C4-2B (cell line): ENCODE data around the gene ELP1.
A peak's percentile ranks its signal among the peaks of the same experiment; 100 is the strongest.

Experiments used
- H3K27ac ChIP-seq: fragments of 450-650 bp; 2 replicates; pipeline ENCODE4 v1.5.1; 2017
- CTCF ChIP-seq: fragments of 450-650 bp; conservative IDR thresholded peaks from 2 replicates; pipeline ENCODE4 v1.5.1; 2017; ENCODE audit warnings: mild to moderate bottlenecking
- ZFX ChIP-seq: fragments of 450-650 bp; IDR thresholded peaks from 2 replicates; pipeline ENCODE4 v1.6.1; 2017

ELP1 gene

GRCh38 chr9:108950168-108950567, 16.2 kb upstream of the ELP1 start:
- no peak overlapping the region for H3K27ac ChIP-seq
- TF ChIP-seq ZFX (no peak), CTCF (no peak)

GRCh38 chr9:108939975-108940374, 6.1 kb upstream of the ELP1 start:
- TF ChIP-seq ZFX (no peak), CTCF (no peak)
- H3K27ac ChIP-seq, result no peak overlapping the region

GRCh38 chr9:108937561-108938305, 3.8 kb upstream of the ELP1 start:
- TF ChIP-seq CTCF (no peak), ZFX (no peak)

GRCh38 chr9:108934323-108934893, 484 bp upstream of the ELP1 start, which contains the start of gene ABITRAM:
TSS of gene ABITRAM (plus strand) at chr9:108934400. CDS start at chr9:108934487, 87 bp downstream.
- no peak for TF ChIP-seq CTCF
- TF ChIP-seq ZFX, result no peak
- peak within 1 kb of the TSS; percentile 81 for H3K27ac ChIP-seq

More at GRCh38 chr9:108937561-108938305, 3.8 kb upstream of the ELP1 start:
- no peak overlapping the region for H3K27ac ChIP-seq

GRCh38 chr9:108933231-108933717, 650 bp downstream of the ELP1 start:
- peak overlapping the region; percentile 81 for H3K27ac ChIP-seq
- no peak for TF ChIP-seq ZFX
- TF ChIP-seq CTCF, result no peak

- TF ChIP-seq ZFX, result no peak
- TF ChIP-seq CTCF, result no peak
- no peak overlapping the region for H3K27ac ChIP-seq
These were observed 5.5 kb downstream of the ELP1 start for GRCh38 chr9:108928386-108928785.

- no peak for TF ChIP-seq ZFX
- TF ChIP-seq CTCF, result no peak
- H3K27ac ChIP-seq, result no peak overlapping the region
These were observed 9.5 kb downstream of the ELP1 start for GRCh38 chr9:108924466-108924865.
